GM18505 (cell line): ENCODE data around the gene SMIM29.
A peak's percentile ranks its signal among the peaks of the same experiment; 100 is the strongest.

Source experiments
- ATAC-seq: cut with Tn5 transposase; IDR thresholded peaks from one replicate; pipeline ENCODE4 v1.9.1; 2021; ENCODE audit not compliant: unreplicated experiment
- POLR2A ChIP-seq: IDR thresholded peaks from 4 replicates; pipeline ENCODE4 v1.6.1; 2011; ENCODE audit warnings: borderline replicate concordance; ENCODE audit not compliant: insufficient read depth, insufficient read length; ENCODE audit errors: extremely low read depth

The SMIM29 gene

GRCh38 chr6:34248727-34249468, at the start of gene SMIM29:
Gene SMIM29, minus strand, starts transcription at chr6:34249006. Its CDS starts 1,215 bp downstream, at chr6:34247791.
- peak; percentile 78 for TF ChIP-seq POLR2A
- ATAC-seq, result peak; percentile 71

GRCh38 chr6:34295721-34296120, 46.9 kb upstream of the SMIM29 start:
- TF ChIP-seq POLR2A, result no peak
- ATAC-seq, result peak; percentile 80

- ATAC-seq, result no peak
- no peak for TF ChIP-seq POLR2A
Observed at GRCh38 chr6:34292954-34293353, 44.1 kb upstream of the SMIM29 start.

GRCh38 chr6:34289137-34289536, 40.3 kb upstream of the SMIM29 start:
- TF ChIP-seq POLR2A, result no peak
- no peak for ATAC-seq

- TF ChIP-seq POLR2A, result peak; percentile 22
- no peak for ATAC-seq
Observed at GRCh38 chr6:34288581-34288980, 39.8 kb upstream of the SMIM29 start.

- ATAC-seq, result no peak
- no peak for TF ChIP-seq POLR2A
Observed at GRCh38 chr6:34285448-34286164, 36.8 kb upstream of the SMIM29 start.

- TF ChIP-seq POLR2A, result no peak
- no peak for ATAC-seq
Observed at GRCh38 chr6:34284563-34285447, 36.0 kb upstream of the SMIM29 start.

- TF ChIP-seq POLR2A, result no peak
Observed at GRCh38 chr6:34281702-34282334, 33.0 kb upstream of the SMIM29 start.

GRCh38 chr6:34280216-34280615, 31.4 kb upstream of the SMIM29 start:
- ATAC-seq, result no peak
- no peak for TF ChIP-seq POLR2A

More at GRCh38 chr6:34281702-34282334, 33.0 kb upstream of the SMIM29 start:
- ATAC-seq, result no peak

- TF ChIP-seq POLR2A, result no peak
- ATAC-seq, result no peak
Observed at GRCh38 chr6:34278833-34279232, 30.0 kb upstream of the SMIM29 start.

- no peak for TF ChIP-seq POLR2A
- no peak for ATAC-seq
Observed at GRCh38 chr6:34277763-34278112, 28.9 kb upstream of the SMIM29 start.

- no peak for ATAC-seq
- TF ChIP-seq POLR2A, result no peak
Observed at GRCh38 chr6:34276881-34277762, 28.3 kb upstream of the SMIM29 start.
